DND-41 (cell line): ENCODE data around the gene NAA80.

Experiments
- ATAC-seq: fragments of 200-7000 bp; cut with Tn5 transposase; 3 replicates; pipeline ENCODE4 v1.9.1; 2021; ENCODE audit warnings: low read depth; ENCODE audit not compliant: insufficient read depth
- DNase-seq: peaks from one replicate; pipeline ENCODE4 v3.0.0-alpha.2; 2020
- H2AFZ ChIP-seq: 2 replicates; pipeline ENCODE4 v1.6.0; 2012; ENCODE audit warnings: low read depth, low read length
- H3K27ac ChIP-seq: 2 replicates; pipeline ENCODE4 v1.5.1; 2012; ENCODE audit warnings: low read length, inconsistent platforms
- H3K27me3 ChIP-seq: fragments of 200-600 bp; sonication (generic); 2 replicates; pipeline ENCODE4 v1.6.0; 2012; ENCODE audit warnings: low read length, mild to moderate bottlenecking, inconsistent platforms; ENCODE audit not compliant: insufficient read depth, poor library complexity
- H3K36me3 ChIP-seq: 2 replicates; pipeline ENCODE4 v1.5.1; 2012; ENCODE audit warnings: low read length, inconsistent platforms; ENCODE audit not compliant: insufficient read depth
- H3K4me1 ChIP-seq: 2 replicates; pipeline ENCODE4 v1.5.1; 2012; ENCODE audit warnings: mild to moderate bottlenecking, low read length; ENCODE audit not compliant: insufficient read depth
- H3K4me2 ChIP-seq: 2 replicates; pipeline ENCODE4 v1.6.0; 2012; ENCODE audit warnings: mild to moderate bottlenecking, moderate library complexity, low read length, inconsistent platforms; ENCODE audit not compliant: insufficient read depth
- H3K4me3 ChIP-seq, 2 experiments: fragments of 200-600 bp in 1 of 2; shearing (Covaris generic) in 1 of 2; 2 replicates each; pipeline ENCODE4 v1.5.1; 2012 to 2016; ENCODE audit warnings: inconsistent platforms in 2 of 2, low read length in 2 of 2, mild to moderate bottlenecking in 2 of 2, low read depth in 1 of 2, moderate library complexity in 1 of 2
- H3K79me2 ChIP-seq: 2 replicates; pipeline ENCODE4 v1.6.0; 2012; ENCODE audit warnings: low read length, inconsistent platforms; ENCODE audit not compliant: insufficient read depth
- H3K9ac ChIP-seq: 2 replicates; pipeline ENCODE4 v1.6.0; 2012; ENCODE audit warnings: low read depth, mild to moderate bottlenecking, inconsistent platforms, low read length, moderate library complexity
- H3K9me3 ChIP-seq: 2 replicates; pipeline ENCODE4 v1.5.1; 2012; ENCODE audit warnings: low read length, moderate library complexity, mild to moderate bottlenecking, inconsistent platforms; ENCODE audit not compliant: insufficient read depth, severe bottlenecking
- H4K20me1 ChIP-seq: 2 replicates; pipeline ENCODE4 v1.6.0; 2012; ENCODE audit warnings: low read length; ENCODE audit not compliant: insufficient read depth
- EZH2 ChIP-seq: IDR thresholded peaks from 3 replicates; pipeline ENCODE4 v1.6.1; 2012; ENCODE audit warnings: borderline replicate concordance, low read depth, mild to moderate bottlenecking, moderate library complexity, low read length, inconsistent platforms; ENCODE audit not compliant: severe bottlenecking
- TF ChIP-seq, protein P1 (sequence below): IDR thresholded peaks from 2 replicates; pipeline ENCODE4 v1.5.1; 2012; ENCODE audit warnings: borderline replicate concordance, low read length, moderate library complexity, mild to moderate bottlenecking; ENCODE audit not compliant: poor library complexity, severe bottlenecking; ENCODE audit errors: extremely low read depth

Gene NAA80

DNA sequence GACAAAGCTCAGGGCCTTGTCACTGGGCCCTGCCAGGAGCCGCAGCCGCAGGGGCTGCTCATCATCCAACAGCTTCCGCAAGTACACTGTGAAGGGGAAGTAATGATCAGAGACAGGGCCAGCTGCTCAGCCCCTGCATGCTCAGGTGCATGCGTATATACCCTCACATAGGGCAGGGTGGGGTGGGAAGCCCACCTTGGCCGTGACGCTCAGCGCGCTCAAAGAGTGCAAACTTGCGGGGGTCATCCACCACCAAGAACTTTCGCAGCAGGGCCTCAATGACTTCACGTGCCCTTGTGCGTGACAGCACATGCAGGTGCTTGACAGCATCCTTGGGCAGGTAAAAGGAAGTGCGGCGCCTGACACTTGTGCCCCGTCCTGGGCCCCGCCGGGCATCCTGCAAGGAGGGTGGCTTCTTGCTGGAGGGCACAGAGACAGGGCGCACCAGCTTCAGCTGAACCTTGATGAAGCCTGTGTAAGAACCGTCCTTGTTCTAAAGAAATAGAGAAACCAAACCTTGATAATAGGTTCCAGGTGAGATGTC lies 32.2 kb upstream of the NAA80 start:
- no peaks in the 10 kb centered on the region for H3K27me3 ChIP-seq
- H4K20me1 ChIP-seq: peaks cover 62% of the 10 kb centered on the region
- TF ChIP-seq, protein P1, sequence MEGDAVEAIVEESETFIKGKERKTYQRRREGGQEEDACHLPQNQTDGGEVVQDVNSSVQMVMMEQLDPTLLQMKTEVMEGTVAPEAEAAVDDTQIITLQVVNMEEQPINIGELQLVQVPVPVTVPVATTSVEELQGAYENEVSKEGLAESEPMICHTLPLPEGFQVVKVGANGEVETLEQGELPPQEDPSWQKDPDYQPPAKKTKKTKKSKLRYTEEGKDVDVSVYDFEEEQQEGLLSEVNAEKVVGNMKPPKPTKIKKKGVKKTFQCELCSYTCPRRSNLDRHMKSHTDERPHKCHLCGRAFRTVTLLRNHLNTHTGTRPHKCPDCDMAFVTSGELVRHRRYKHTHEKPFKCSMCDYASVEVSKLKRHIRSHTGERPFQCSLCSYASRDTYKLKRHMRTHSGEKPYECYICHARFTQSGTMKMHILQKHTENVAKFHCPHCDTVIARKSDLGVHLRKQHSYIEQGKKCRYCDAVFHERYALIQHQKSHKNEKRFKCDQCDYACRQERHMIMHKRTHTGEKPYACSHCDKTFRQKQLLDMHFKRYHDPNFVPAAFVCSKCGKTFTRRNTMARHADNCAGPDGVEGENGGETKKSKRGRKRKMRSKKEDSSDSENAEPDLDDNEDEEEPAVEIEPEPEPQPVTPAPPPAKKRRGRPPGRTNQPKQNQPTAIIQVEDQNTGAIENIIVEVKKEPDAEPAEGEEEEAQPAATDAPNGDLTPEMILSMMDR: no peak
- no peak for TF ChIP-seq EZH2
- H3K9ac ChIP-seq: no peak overlapping the region
- H3K9me3 ChIP-seq: no peaks in the 10 kb centered on the region
- no peak overlapping the region for H2AFZ ChIP-seq
- peaks cover 81% of the 10 kb centered on the region for H3K4me1 ChIP-seq
- peaks cover 69% of the 10 kb centered on the region for H3K79me2 ChIP-seq
- peaks cover 65% of the 10 kb centered on the region for H3K36me3 ChIP-seq
- ATAC-seq (no peak), DNase-seq (no peak)
- H3K4me2 ChIP-seq: no peak overlapping the region
- H3K4me3 ChIP-seq: no peak overlapping the region
- no peak overlapping the region for H3K27ac ChIP-seq

DNA sequence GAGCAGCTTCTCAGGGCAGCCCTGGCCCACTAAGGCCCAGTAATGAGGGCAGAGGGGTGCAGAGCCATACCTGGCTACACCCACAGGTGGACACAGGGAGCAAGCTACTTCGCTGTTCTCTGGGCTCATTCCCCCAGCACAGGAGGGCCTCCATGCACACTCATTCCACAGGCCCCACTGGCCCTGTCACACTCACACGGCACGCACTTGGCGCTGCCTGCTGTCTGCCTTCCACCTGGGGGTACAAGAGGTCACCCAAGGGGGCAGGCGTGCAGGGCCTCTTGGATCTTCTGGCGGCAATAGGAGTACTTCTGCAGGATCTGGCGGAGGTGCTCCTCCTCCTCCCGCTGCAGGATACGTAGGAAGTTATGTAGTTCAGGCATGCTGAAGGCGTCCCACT lies 31.1 kb upstream of the NAA80 start:
- DNase-seq (no peak), ATAC-seq (no peak)
- H3K27me3 ChIP-seq: no peaks in the 10 kb centered on the region
- peaks cover 51% of the 10 kb centered on the region for H4K20me1 ChIP-seq
- no peaks in the 10 kb centered on the region for H3K9me3 ChIP-seq
- peaks cover 66% of the 10 kb centered on the region for H3K36me3 ChIP-seq
- no peak overlapping the region for H3K4me2 ChIP-seq
- no peak overlapping the region for H2AFZ ChIP-seq
- H3K27ac ChIP-seq: no peak overlapping the region
- peaks cover 77% of the 10 kb centered on the region for H3K4me1 ChIP-seq
- no peak overlapping the region for H3K9ac ChIP-seq
- H3K4me3 ChIP-seq: no peak overlapping the region
- H3K79me2 ChIP-seq: peaks cover 64% of the 10 kb centered on the region
- TF ChIP-seq, protein P1: no peak
- no peak for TF ChIP-seq EZH2

DNA sequence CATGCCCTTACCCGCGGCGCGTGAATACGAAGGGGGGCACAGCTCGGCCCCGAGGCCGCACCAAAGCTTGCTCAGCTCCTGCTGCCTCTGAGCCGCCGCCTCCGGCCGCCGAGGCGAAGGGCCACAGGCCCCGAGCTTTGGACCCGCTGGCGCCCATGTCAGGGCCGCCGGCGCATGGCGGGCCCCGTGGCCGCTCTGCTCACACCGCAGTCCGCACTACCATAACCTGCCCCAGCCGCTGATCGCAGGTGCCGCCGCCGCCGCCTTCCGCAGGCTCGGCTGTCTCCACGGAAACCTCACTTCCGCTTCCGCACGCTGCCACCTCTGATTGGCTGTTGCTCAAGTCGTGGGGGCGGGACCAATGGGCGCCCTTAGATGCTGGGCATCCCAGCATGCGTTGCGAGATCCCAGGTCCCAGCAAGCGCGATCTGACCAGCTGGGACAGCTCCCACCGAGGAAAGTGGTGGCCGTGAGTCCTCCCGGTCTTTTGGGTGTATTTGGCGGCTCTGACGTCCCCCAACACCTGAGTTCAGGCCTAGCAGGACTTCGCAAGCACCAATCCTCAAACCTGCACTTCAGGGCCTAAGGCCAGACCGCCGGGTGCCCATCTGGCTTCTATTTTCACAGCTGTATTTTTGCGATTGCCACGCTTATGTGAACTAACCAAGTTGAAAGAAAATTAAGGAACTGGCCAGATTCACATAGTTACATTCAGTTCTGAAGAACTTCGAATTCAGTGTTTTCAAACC lies 28.9 kb upstream of the NAA80 start, which contains the start of gene TUSC2:
TUSC2 (minus strand) TSS at position 281 of the 749 bp plus-strand sequence; CDS start at position 157, 124 bp downstream.
- H3K36me3 ChIP-seq: peaks cover 62% of the 10 kb centered on the region
- peaks cover 42% of the 10 kb centered on the region for H3K79me2 ChIP-seq
- peaks cover 31% of the 10 kb centered on the region for H4K20me1 ChIP-seq
- DNase-seq (peak; percentile 96), ATAC-seq (peak; percentile 95)
- no peaks in the 10 kb centered on the region for H3K9me3 ChIP-seq
- peak within 1 kb of the TSS; percentile 73 for H3K27ac ChIP-seq
- peak within 1 kb of the TSS; percentile 80 for H3K4me2 ChIP-seq
- H3K9ac ChIP-seq: peak within 1 kb of the TSS; percentile 79
- H3K4me3 ChIP-seq: peak within 1 kb of the TSS; percentile 88 to 89
- no peak for TF ChIP-seq EZH2
- no peaks in the 10 kb centered on the region for H3K27me3 ChIP-seq
- H3K4me1 ChIP-seq: peaks cover 58% of the 10 kb centered on the region
- H2AFZ ChIP-seq: peak within 1 kb of the TSS; percentile 78

DNA sequence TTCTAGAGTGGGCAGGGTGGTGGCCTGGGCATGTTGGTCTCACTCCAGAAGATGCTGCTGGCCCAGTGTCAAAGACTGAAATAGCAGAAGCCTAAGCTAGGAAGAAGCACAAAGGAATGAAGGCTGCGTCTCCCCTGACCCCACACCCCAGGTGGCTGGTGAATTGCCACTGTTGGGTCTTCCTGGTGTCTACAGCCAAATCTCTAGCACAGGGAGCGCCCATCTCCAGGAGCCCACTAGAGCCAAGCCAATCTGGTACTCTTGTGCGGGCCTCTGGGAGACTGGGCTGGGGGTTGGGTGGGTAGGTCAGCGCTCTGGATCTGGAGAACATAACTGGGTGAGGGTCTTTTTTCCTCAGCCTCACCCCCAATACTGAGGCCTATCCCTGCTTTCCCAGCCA lies 27.9 kb upstream of the NAA80 start:
- H3K9ac ChIP-seq: peak overlapping the region; percentile 79
- H3K79me2 ChIP-seq: peaks cover 33% of the 10 kb centered on the region
- TF ChIP-seq, protein P1: no peak
- TF ChIP-seq EZH2: no peak
- peak overlapping the region; percentile 73 for H3K27ac ChIP-seq
- H3K4me3 ChIP-seq: peak overlapping the region; percentile 88 to 89
- no peak overlapping the region for H2AFZ ChIP-seq
- H3K36me3 ChIP-seq: peaks cover 55% of the 10 kb centered on the region
- peaks cover 59% of the 10 kb centered on the region for H3K4me1 ChIP-seq
- H3K4me2 ChIP-seq: peak overlapping the region; percentile 80
- H3K27me3 ChIP-seq: no peaks in the 10 kb centered on the region
- no peak for DNase-seq
- no peak for ATAC-seq
- H4K20me1 ChIP-seq: peaks cover 26% of the 10 kb centered on the region
- no peaks in the 10 kb centered on the region for H3K9me3 ChIP-seq
